K562 (cell line): Measurements from ENCODE around the gene CDCA7L. TPM values are rescaled to one million over a fixed set of nuclear protein-coding genes. Genes with fewer than 3 reads are reported as not detected.

ENCODE experiments used
- ARID1B ChIP-seq: fragments of 450-650 bp; IDR thresholded peaks from 2 replicates; pipeline ENCODE4 v1.6.1; 2016; ENCODE audit warnings: antibody characterized with exemption, mild to moderate bottlenecking, inconsistent platforms
- ATF6 ChIP-seq: sonication (generic); formaldehyde crosslinking; IDR thresholded peaks from 2 replicates; pipeline ENCODE4 v1.4.0; 2020; ENCODE audit warnings: mild to moderate bottlenecking, missing genetic modification reagents
- DLX4 ChIP-seq: fragments of 250-450 bp; sonication (Bioruptor Pico); IDR thresholded peaks from 2 replicates; pipeline ENCODE4 v1.6.1; 2021; ENCODE audit warnings: mild to moderate bottlenecking
- ESRRA ChIP-seq: fragments of 450-650 bp; IDR thresholded peaks from 2 replicates; pipeline ENCODE4 v1.6.1; 2014; ENCODE audit warnings: low read depth, mild to moderate bottlenecking, moderate library complexity, borderline replicate concordance
- FOXK2 ChIP-seq, 2 experiments: fragments of 450-650 bp; IDR thresholded peaks in 1 of 2; conservative IDR thresholded peaks in 1 of 2; 2 replicates each; pipeline ENCODE4 v1.6.1; 2016; ENCODE audit warnings: low read depth in 2 of 2, mild to moderate bottlenecking in 1 of 2
- GTF2A2 ChIP-seq: IDR thresholded peaks from 2 replicates; pipeline ENCODE4 v1.6.1; 2016; ENCODE audit warnings: mild to moderate bottlenecking, missing genetic modification characterization, missing compliant biosample characterization
- GTF2E2 ChIP-seq: fragments of 200-800 bp; sonication (Bioruptor generic); IDR thresholded peaks from 2 replicates; pipeline ENCODE4 v1.6.1; 2016; ENCODE audit warnings: missing genetic modification characterization, missing compliant biosample characterization
- HSF4 ChIP-seq: fragments of 250-450 bp; sonication (Bioruptor Pico); IDR thresholded peaks from 2 replicates; pipeline ENCODE4 v2.1.2; 2022; ENCODE audit warnings: mild to moderate bottlenecking, moderate library complexity, borderline replicate concordance
- MBD2 ChIP-seq: sonication (generic); IDR thresholded peaks from 2 replicates; pipeline ENCODE4 v1.6.1; 2016; ENCODE audit warnings: low read depth, borderline replicate concordance
- MCM7 ChIP-seq, 2 experiments: fragments of 450-650 bp; IDR thresholded peaks; 2 replicates each; pipeline ENCODE4 v1.6.1; 2016 to 2018
- MED1 ChIP-seq: sonication (generic); formaldehyde crosslinking; IDR thresholded peaks from 2 replicates; pipeline ENCODE4 v1.8.1; 2023; ENCODE audit warnings: missing genetic modification reagents, borderline replicate concordance
- MYBL2 ChIP-seq, 2 experiments: fragments of 450-650 bp in 1 of 2; sonication (generic) in 1 of 2; formaldehyde crosslinking in 1 of 2; IDR thresholded peaks; 2 replicates each; pipeline versions ENCODE4 v1.6.1 to v1.8.1; 2017 to 2022; ENCODE audit warnings: borderline replicate concordance in 1 of 2, inconsistent platforms in 1 of 2, low read depth in 1 of 2, mild to moderate bottlenecking in 1 of 2, missing genetic modification reagents in 1 of 2, moderate library complexity in 1 of 2
- POLR2G ChIP-seq: fragments of 200-400 bp; formaldehyde crosslinking; IDR thresholded peaks from 2 replicates; pipeline ENCODE4 v1.6.1; 2017; ENCODE audit warnings: low read depth, mild to moderate bottlenecking, antibody characterized with exemption, low read length, moderate library complexity
- RBM22 ChIP-seq: fragments of 200-400 bp; formaldehyde crosslinking; IDR thresholded peaks from 2 replicates; pipeline ENCODE4 v1.6.1; 2018; ENCODE audit warnings: low read length, low read depth; ENCODE audit not compliant: poor library complexity, severe bottlenecking
- SAFB ChIP-seq: fragments of 200-400 bp; formaldehyde crosslinking; IDR thresholded peaks from 2 replicates; pipeline ENCODE4 v1.6.1; 2017; ENCODE audit warnings: low read depth, low read length, borderline replicate concordance
- SMAD4 ChIP-seq: fragments of 250-450 bp; sonication (Bioruptor Pico); conservative IDR thresholded peaks from 2 replicates; pipeline ENCODE4 v1.8.0; 2021; ENCODE audit warnings: inconsistent platforms, mild to moderate bottlenecking, moderate library complexity
- SMARCA5 ChIP-seq: fragments of 450-650 bp; IDR thresholded peaks from 2 replicates; pipeline ENCODE4 v1.6.1; 2016
- ZNF436 ChIP-seq: fragments of 250-450, 450-650 bp; sonication (Bioruptor Pico); formaldehyde crosslinking; IDR thresholded peaks from 2 replicates; pipeline ENCODE4 v1.7.0; 2020; ENCODE audit warnings: mild to moderate bottlenecking
- ZNF551 ChIP-seq: fragments of 250-450 bp; sonication (Bioruptor Pico); IDR thresholded peaks from 2 replicates; pipeline ENCODE4 v1.5.0; 2021; ENCODE audit warnings: mild to moderate bottlenecking, moderate library complexity
- polyA plus RNA-seq, 8 experiments: library from polyadenylated mRNA; depleted of rRNA in 4 of 8; stranded (reverse) in 5 of 8; unstranded in 3 of 8; fragments of >200 nt; fragmentation: Nextera tagmentation in 2 of 8; fragmentation: Illumina TruSeq in 1 of 8; extraction: Ambion mirVana in 2 of 8; extraction: Trizol in 1 of 8; gene quantifications; 2 replicates each; pipeline versions ENCODE4 v1.2.1 to v1.2.3, GENCODE V29; 2011 to 2014; ENCODE audit warnings: inconsistent platforms in 1 of 8, missing spikeins in 1 of 8
- total RNA-seq, 7 experiments: library from RNA; depleted of rRNA in 6 of 7; stranded (reverse); fragments of >200 nt in 6 of 7; fragmentation: Illumina TruSeq in 2 of 7; extraction: Trizol in 2 of 7; gene quantifications; 2 replicates each; pipeline versions ENCODE4 v1.2.1 to v1.2.3, GENCODE V29; 2011 to 2021; ENCODE audit warnings: low replicate concordance in 1 of 7
- TF ChIP-seq, protein P1 (sequence below): fragments of 450-650 bp; IDR thresholded peaks from 2 replicates; pipeline ENCODE4 v1.7.1; 2018; ENCODE audit warnings: mild to moderate bottlenecking, low read depth; ENCODE audit not compliant: partially characterized antibody
- TF ChIP-seq, protein P2 (sequence below): fragments of 250-450 bp; sonication (Bioruptor Pico); IDR thresholded peaks from 2 replicates; pipeline ENCODE4 v1.8.0; 2022; ENCODE audit warnings: moderate library complexity, mild to moderate bottlenecking, inconsistent platforms

Gene CDCA7L
- total and polyA plus RNA-seq, 9 of the 15 experiments (the other 6 are each of a cell fraction or from before 2014, with no cell fraction given): 1.9 to 32.4 (median 3.1) TPM

- TF ChIP-seq ATF6 (CRISPR knock-in tag) (0 out of 2 replicates have a peak, but pooled peaks have one; percentile 48), MBD2 (peak; percentile 57), MYBL2 (IDR thresholded peaks at IDR 0.05; ENCODE audit: low read depth) (no peak), MYBL2 (CRISPR knock-in tag; IDR thresholded peaks at IDR 0.05; ENCODE audit: borderline replicate concordance) (no peak), ARID1B (no peak), ZNF436 (no peak), ESRRA (no peak), ZNF551 (CRISPR knock-in tag) (no peak), MCM7 (IDR thresholded peaks at IDR 0.05) (no peak), SAFB (no peak), GTF2A2 (tag) (no peak), GTF2E2 (tag) (no peak), RBM22 (no peak), POLR2G (peak; percentile 66), MED1 (CRISPR knock-in tag) (no peak), SMARCA5 (no peak), SMAD4 (peak; percentile 30; the same call in 1 of the 2 replicates), FOXK2 (conservative IDR thresholded peaks at IDR 0.05 in 1 of 2, IDR thresholded peaks at IDR 0.05 in 1 of 2; ENCODE audit: low read depth in 2 of 2) (peak in 1 of 2 experiments; percentile 98; a peak in 2 of 4 replicates), DLX4 (CRISPR knock-in tag) (no peak), HSF4 (CRISPR knock-in tag) (no peak)
- TF ChIP-seq, protein P1, sequence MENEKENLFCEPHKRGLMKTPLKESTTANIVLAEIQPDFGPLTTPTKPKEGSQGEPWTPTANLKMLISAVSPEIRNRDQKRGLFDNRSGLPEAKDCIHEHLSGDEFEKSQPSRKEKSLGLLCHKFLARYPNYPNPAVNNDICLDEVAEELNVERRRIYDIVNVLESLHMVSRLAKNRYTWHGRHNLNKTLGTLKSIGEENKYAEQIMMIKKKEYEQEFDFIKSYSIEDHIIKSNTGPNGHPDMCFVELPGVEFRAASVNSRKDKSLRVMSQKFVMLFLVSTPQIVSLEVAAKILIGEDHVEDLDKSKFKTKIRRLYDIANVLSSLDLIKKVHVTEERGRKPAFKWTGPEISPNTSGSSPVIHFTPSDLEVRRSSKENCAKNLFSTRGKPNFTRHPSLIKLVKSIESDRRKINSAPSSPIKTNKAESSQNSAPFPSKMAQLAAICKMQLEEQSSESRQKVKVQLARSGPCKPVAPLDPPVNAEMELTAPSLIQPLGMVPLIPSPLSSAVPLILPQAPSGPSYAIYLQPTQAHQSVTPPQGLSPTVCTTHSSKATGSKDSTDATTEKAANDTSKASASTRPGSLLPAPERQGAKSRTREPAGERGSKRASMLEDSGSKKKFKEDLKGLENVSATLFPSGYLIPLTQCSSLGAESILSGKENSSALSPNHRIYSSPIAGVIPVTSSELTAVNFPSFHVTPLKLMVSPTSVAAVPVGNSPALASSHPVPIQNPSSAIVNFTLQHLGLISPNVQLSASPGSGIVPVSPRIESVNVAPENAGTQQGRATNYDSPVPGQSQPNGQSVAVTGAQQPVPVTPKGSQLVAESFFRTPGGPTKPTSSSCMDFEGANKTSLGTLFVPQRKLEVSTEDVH: peak; percentile 87
- TF ChIP-seq, protein P2, sequence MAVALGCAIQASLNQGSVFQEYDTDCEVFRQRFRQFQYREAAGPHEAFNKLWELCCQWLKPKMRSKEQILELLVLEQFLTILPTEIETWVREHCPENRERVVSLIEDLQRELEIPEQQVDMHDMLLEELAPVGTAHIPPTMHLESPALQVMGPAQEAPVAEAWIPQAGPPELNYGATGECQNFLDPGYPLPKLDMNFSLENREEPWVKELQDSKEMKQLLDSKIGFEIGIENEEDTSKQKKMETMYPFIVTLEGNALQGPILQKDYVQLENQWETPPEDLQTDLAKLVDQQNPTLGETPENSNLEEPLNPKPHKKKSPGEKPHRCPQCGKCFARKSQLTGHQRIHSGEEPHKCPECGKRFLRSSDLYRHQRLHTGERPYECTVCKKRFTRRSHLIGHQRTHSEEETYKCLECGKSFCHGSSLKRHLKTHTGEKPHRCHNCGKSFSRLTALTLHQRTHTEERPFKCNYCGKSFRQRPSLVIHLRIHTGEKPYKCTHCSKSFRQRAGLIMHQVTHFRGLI (CRISPR knock-in tag): no peak
Measured at GRCh38 chr7:21945454-21946221, at the start of gene CDCA7L (continued).
